B cell (primary cell): ENCODE measurements around the gene GALNT17. TPM values are rescaled to one million over a fixed set of nuclear protein-coding genes. Genes with fewer than 3 reads are reported as not detected.

Experiments
- ATAC-seq: fragments of 200-7000 bp; cut with Tn5 transposase; one replicate; pipeline ENCODE4 v1.10.0; 2021; ENCODE audit warnings: low read depth, mild to moderate bottlenecking, moderate number of reproducible peaks, moderate library complexity
- CTCF ChIA-PET: fragments of 350-600 bp; sonication (Branson Sonifier 250); formaldehyde crosslinking; loops from one replicate; lab custom pipeline; 2021; ENCODE audit warnings: antibody characterized with exemption, inconsistent platforms; lab: Charles Lee
- POLR2A ChIA-PET: fragments of 350-600 bp; sonication (Branson Sonifier 250); formaldehyde crosslinking; loops from one replicate; lab custom pipeline; 2021; ENCODE audit warnings: antibody characterized with exemption; lab: Charles Lee
- DNase-seq: peaks from one replicate; pipeline ENCODE4 v3.0.0; 2013
- H2AFZ ChIP-seq: 2 replicates; pipeline ENCODE4 v1.6.1; 2012; ENCODE audit warnings: mild to moderate bottlenecking, low read depth, low read length; ENCODE audit not compliant: insufficient read depth, poor library complexity, severe bottlenecking
- H3K27ac ChIP-seq, 2 donors: 1 replicate in 1 of 2; 2 replicates in 1 of 2; pipeline ENCODE4 v1.5.1; 2012 to 2013; ENCODE audit warnings: low read length in 2 of 2, mild to moderate bottlenecking in 2 of 2, moderate library complexity in 1 of 2
- H3K27me3 ChIP-seq, 4 experiments: fragments of 200-600 bp in 1 of 4; sonication (generic) in 1 of 4; replicated peaks in 1 of 4; 1 replicate in 2 of 4; 2 replicates in 2 of 4; pipeline versions ENCODE4 v1.6.1 to v1.7.0; 2013 to 2016; ENCODE audit warnings: low read length in 3 of 4, mild to moderate bottlenecking in 2 of 4, mixed read lengths in 1 of 4, moderate library complexity in 1 of 4; ENCODE audit not compliant: insufficient read depth in 4 of 4, control insufficient read depth in 3 of 4; ENCODE audit errors: control extremely low read depth in 1 of 4
- H3K36me3 ChIP-seq, 2 experiments: replicated peaks in 1 of 2; 1 replicate in 1 of 2; 2 replicates in 1 of 2; pipeline versions ENCODE4 v1.6.1 to v1.7.1; 2013; ENCODE audit warnings: low read length in 1 of 2; ENCODE audit not compliant: insufficient read depth in 2 of 2, control insufficient read depth in 1 of 2; ENCODE audit errors: control extremely low read depth in 1 of 2, extremely low read depth in 1 of 2
- H3K4me1 ChIP-seq, 2 donors: fragments of 200-600 bp in 1 of 2; sonication (generic) in 1 of 2; 1 replicate in 1 of 2; 2 replicates in 1 of 2; pipeline versions ENCODE4 v1.5.1 to v1.6.1; 2013 to 2017; ENCODE audit warnings: low read length in 2 of 2; ENCODE audit not compliant: control insufficient read depth in 2 of 2, insufficient read depth in 2 of 2
- H3K4me2 ChIP-seq: replicated peaks from 2 replicates; pipeline ENCODE3; 2012; ENCODE audit warnings: mild to moderate bottlenecking, low read depth, low read length; ENCODE audit not compliant: poor library complexity, severe bottlenecking
- H3K4me3 ChIP-seq, 5 experiments: fragments of 200-600 bp in 1 of 5; sonication (generic) in 1 of 5; 1 replicate in 3 of 5; 2 replicates in 2 of 5; pipeline versions ENCODE4 v1.5.1 to v1.7.0; 2011 to 2016; ENCODE audit warnings: low read length in 4 of 5, mild to moderate bottlenecking in 4 of 5, low read depth in 2 of 5, control low read depth in 1 of 5, moderate library complexity in 1 of 5; ENCODE audit not compliant: insufficient read depth in 1 of 5; ENCODE audit errors: control extremely low read depth in 1 of 5, extremely low read depth in 1 of 5
- H3K79me2 ChIP-seq: fragments of 200-600 bp; sonication (generic); one replicate; pipeline ENCODE4 v1.6.0; 2016; ENCODE audit warnings: low read length; ENCODE audit not compliant: control insufficient read depth, insufficient read depth
- H3K9ac ChIP-seq: fragments of 200-600 bp; sonication (generic); 2 replicates; pipeline ENCODE4 v1.6.1; 2017; ENCODE audit warnings: mild to moderate bottlenecking, low read length, moderate library complexity
- H3K9me3 ChIP-seq, 3 donors: one replicate each; pipeline versions ENCODE4 v1.6.1 to v1.7.1; 2013; ENCODE audit warnings: low read length in 2 of 3; ENCODE audit not compliant: control insufficient read depth in 2 of 3, insufficient read depth in 1 of 3; ENCODE audit errors: control extremely low read depth in 1 of 3
- H4K20me1 ChIP-seq: 2 replicates; pipeline ENCODE4 v1.6.0; 2012; ENCODE audit warnings: mild to moderate bottlenecking, low read length; ENCODE audit not compliant: insufficient read depth, control insufficient read depth, poor library complexity, severe bottlenecking
- H3K27ac Mint-ChIP-seq: one replicate; pipeline ENCODE4 v1.8.0; 2021; ENCODE audit warnings: mixed read lengths
- H3K27me3 Mint-ChIP-seq: one replicate; pipeline ENCODE4 v1.8.0; 2021; ENCODE audit warnings: mixed read lengths
- H3K4me1 Mint-ChIP-seq: one replicate; pipeline ENCODE4 v1.8.0; 2021; ENCODE audit warnings: mixed read lengths
- H3K4me3 Mint-ChIP-seq: one replicate; pipeline ENCODE4 v1.8.0; 2021; ENCODE audit warnings: mixed read lengths
- H3K9me3 Mint-ChIP-seq: one replicate; pipeline ENCODE4 v1.8.0; 2022; ENCODE audit warnings: mixed read lengths; ENCODE audit not compliant: insufficient read depth
- EZH2 ChIP-seq: IDR thresholded peaks from 2 replicates; pipeline ENCODE4 v1.6.1; 2012; ENCODE audit warnings: borderline replicate concordance, low read depth, mild to moderate bottlenecking, moderate library complexity, low read length; ENCODE audit not compliant: insufficient read depth, poor library complexity, severe bottlenecking
- WGBS: methylation state at CpG from one replicate; pipeline ENCODE4 v1.1.5; 2013; ENCODE audit warnings: missing lambda C conversion rate; ENCODE audit not compliant: insufficient coverage; 5-methylcytosine and 5-hydroxymethylcytosine counted together
- intact Hi-C: fragments of 100-400 bp; cut with micrococcal nuclease; formaldehyde crosslinking; loops from one replicate; pipeline ENCODE4 v1.10.0; 2022
- polyA plus RNA-seq: library from polyadenylated mRNA; depleted of rRNA; stranded (reverse); fragments of >200 nt; gene quantifications from 2 replicates; pipeline ENCODE4 v1.2.3, GENCODE V29; 2012
- total RNA-seq, 2 donors: library from RNA; stranded (reverse); fragments of 120-200 nt in 1 of 2; gene quantifications; 1 replicate in 1 of 2; 2 replicates in 1 of 2; pipeline versions ENCODE4 v1.2.3 to v1.2.4, GENCODE V29; 2013 to 2022
- TF ChIP-seq, protein P1 (sequence below): fragments of 200-600 bp; IDR thresholded peaks from one replicate; pipeline ENCODE4 v1.8.0; 2022; ENCODE audit warnings: antibody characterized with exemption, mild to moderate bottlenecking

GALNT17 gene
- total and polyA plus RNA-seq, 2 donors (not counting 1 experiment from before 2014, with no cell fraction given), result not detected

DNA sequence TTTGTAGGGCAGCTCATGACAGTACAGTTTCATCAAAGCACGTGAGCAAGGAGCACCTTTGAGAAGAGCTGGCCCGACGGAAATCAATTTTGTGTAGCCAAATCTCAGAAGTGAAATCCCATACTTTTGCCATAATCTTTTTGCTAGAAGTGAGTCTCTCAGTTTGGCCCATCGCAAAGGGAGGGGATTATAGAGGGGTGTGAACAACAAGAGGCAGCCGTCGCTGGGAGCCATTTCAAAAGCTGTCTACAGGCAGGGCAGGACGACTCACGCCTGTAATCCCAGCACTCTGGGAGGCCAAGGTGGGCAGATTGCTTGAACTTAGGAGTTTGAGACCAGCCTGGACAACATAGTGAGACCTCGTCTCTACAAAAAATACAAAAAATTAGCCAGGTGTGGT is 599.8 kb downstream of the GALNT17 start:
- intact Hi-C loops, result no loop called here
- no peaks in the 10 kb centered on the region for H3K79me2 ChIP-seq
- Mint-ChIP-seq H3K27ac (no peak overlapping the region), H3K9me3 (no peaks in the 10 kb centered on the region), H3K27me3 (peaks cover 4% of the 10 kb centered on the region), H3K4me3 (no peak overlapping the region), H3K4me1 (no peaks in the 10 kb centered on the region)
- H3K27me3 ChIP-seq, result peaks cover 0 to 6% (median 0%) of the 10 kb centered on the region in 4 experiments
- H4K20me1 ChIP-seq, result no peaks in the 10 kb centered on the region
- no peak for ATAC-seq
- H3K9ac ChIP-seq, result no peak overlapping the region
- no peaks in the 10 kb centered on the region for H3K36me3 ChIP-seq
- TF ChIP-seq, protein P1, sequence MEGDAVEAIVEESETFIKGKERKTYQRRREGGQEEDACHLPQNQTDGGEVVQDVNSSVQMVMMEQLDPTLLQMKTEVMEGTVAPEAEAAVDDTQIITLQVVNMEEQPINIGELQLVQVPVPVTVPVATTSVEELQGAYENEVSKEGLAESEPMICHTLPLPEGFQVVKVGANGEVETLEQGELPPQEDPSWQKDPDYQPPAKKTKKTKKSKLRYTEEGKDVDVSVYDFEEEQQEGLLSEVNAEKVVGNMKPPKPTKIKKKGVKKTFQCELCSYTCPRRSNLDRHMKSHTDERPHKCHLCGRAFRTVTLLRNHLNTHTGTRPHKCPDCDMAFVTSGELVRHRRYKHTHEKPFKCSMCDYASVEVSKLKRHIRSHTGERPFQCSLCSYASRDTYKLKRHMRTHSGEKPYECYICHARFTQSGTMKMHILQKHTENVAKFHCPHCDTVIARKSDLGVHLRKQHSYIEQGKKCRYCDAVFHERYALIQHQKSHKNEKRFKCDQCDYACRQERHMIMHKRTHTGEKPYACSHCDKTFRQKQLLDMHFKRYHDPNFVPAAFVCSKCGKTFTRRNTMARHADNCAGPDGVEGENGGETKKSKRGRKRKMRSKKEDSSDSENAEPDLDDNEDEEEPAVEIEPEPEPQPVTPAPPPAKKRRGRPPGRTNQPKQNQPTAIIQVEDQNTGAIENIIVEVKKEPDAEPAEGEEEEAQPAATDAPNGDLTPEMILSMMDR, result no peak
- TF ChIP-seq EZH2, result no peak
- H3K4me1 ChIP-seq, result peaks cover 0 to 5% of the 10 kb centered on the region in 2 donors
- no peak for DNase-seq
- peaks cover 0 to 5% (median 0%) of the 10 kb centered on the region in 3 donors for H3K9me3 ChIP-seq
- ChIA-PET POLR2A (no interaction called here), CTCF (interaction anchor here (1.0 kb wide), 1 partner anchor 10 kb away, joined by 3 read pairs; no protein-coding TSS in a partner anchor)
- no peak overlapping the region for H3K27ac ChIP-seq
- WGBS, result 95% methylated on average over 8 of the region's 9 CpGs
- H2AFZ ChIP-seq, result no peak overlapping the region
- no peak overlapping the region for H3K4me3 ChIP-seq
- H3K4me2 ChIP-seq, result no peak overlapping the region

DNA sequence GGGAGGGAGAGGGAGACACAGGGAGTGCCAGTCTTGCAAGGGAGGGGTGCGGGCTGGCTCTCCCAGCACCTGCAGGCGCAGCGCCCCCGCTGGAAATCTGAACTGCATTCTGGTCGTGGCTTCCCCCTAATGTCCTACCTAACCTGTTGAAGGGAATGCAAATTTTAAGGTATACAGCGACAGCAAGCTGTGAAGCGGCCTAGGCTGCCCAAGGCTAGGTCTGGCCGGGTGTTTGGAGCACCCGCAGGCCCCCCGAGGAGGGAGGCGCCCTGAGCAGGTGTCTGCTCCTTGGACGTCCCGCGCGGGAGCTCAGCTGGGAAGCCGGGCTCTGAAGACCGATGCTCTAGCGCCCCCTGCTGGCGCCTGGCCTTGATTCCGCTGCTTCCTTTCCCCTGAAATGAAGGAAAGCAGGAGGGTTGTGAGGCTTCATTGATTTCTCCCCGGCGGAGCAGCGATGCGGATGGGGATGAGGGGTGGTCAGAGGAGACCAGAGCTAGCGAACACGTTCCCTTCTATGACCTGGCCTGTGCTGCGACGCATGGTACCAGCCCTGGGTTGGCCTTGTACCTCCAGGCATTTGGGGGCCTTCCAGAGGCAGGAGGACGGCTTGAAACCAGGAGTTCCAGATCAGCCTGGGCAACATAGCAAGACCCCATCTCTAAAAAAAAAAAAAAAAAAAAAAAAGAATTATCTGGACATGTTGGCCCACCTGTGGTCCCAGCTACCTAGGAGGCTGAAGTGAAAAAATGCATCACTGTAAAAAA is 601.3 kb downstream of the GALNT17 start:
- peaks cover 0 to 6% (median 0%) of the 10 kb centered on the region in 4 experiments for H3K27me3 ChIP-seq
- 4% methylated on average over 23 of the region's 29 CpGs for WGBS
- no peak overlapping the region for H3K27ac Mint-ChIP-seq
- H3K4me1 Mint-ChIP-seq, result no peaks in the 10 kb centered on the region
- TF ChIP-seq, protein P1, result peak; percentile 73
- TF ChIP-seq EZH2, result no peak
- H3K79me2 ChIP-seq, result no peaks in the 10 kb centered on the region
- no peak for ATAC-seq
- no peaks in the 10 kb centered on the region for H4K20me1 ChIP-seq
- no peak overlapping the region for H3K27ac ChIP-seq
- DNase-seq, result peak; percentile 56
- ChIA-PET CTCF (interaction anchor here (1.0 to 1.4 kb wide), 3 partner anchors 10 to 903 kb away, joined by 3 to 6 read pairs (median 3); no protein-coding TSS in a partner anchor), POLR2A (no interaction called here)
- peaks cover 0 to 5% of the 10 kb centered on the region in 2 donors for H3K4me1 ChIP-seq
- H2AFZ ChIP-seq, result peak overlapping the region; percentile 38
- H3K4me3 ChIP-seq, result no peak overlapping the region
- H3K9me3 Mint-ChIP-seq, result no peaks in the 10 kb centered on the region
- H3K4me2 ChIP-seq, result peak overlapping the region; percentile 38
- H3K9me3 ChIP-seq, result peaks cover 0 to 5% (median 0%) of the 10 kb centered on the region in 3 donors
- no peak overlapping the region for H3K9ac ChIP-seq
- intact Hi-C loops, result no loop called here
- no peak overlapping the region for H3K4me3 Mint-ChIP-seq
- no peaks in the 10 kb centered on the region for H3K36me3 ChIP-seq
- H3K27me3 Mint-ChIP-seq, result peaks cover 4% of the 10 kb centered on the region
